ENCODE measurements around the gene TNFRSF25. TPM values are rescaled to one million over a fixed set of nuclear protein-coding genes. Genes with fewer than 3 reads are reported as not detected.
"Not testable (repeated sequence)": the region's sequence is repeated elsewhere in the genome, so short reads cannot be mapped to it uniquely, and the experiment has no call there.

Gene TNFRSF25
- total and polyA plus RNA-seq, 2 of the 8 experiments (the other 6 are each of a cell fraction or from before 2014, with no cell fraction given), result 10.7 to 19.5 TPM

GRCh38 chr1:6494627-6495026, 28.7 kb upstream of the TNFRSF25 start (continued):
- TF ChIP-seq SAP30 (IDR thresholded peaks at IDR 0.05; ENCODE audit: insufficient read depth, insufficient replicate concordance, low read length) (no peak), CHD1 (IDR thresholded peaks at IDR 0.05; ENCODE audit: low read depth, low read length) (no peak), SP2 (IDR thresholded peaks at IDR 0.05; ENCODE audit: low read length) (no peak)

GRCh38 chr1:6493834-6494223, 27.9 kb upstream of the TNFRSF25 start:
- not testable (repeated sequence) for H2AFZ ChIP-seq (ENCODE audit: low read length); H2AK5ac ChIP-seq (ENCODE audit: low read depth, low read length); H3K27ac ChIP-seq (ENCODE audit: low read depth, low read length); H3K9me3 ChIP-seq (ENCODE audit: insufficient read depth in 2 of 2, low read depth in 1 of 2, low read length in 1 of 2); H4K5ac ChIP-seq (ENCODE audit: insufficient read length, low read depth, low read length); H2BK12ac ChIP-seq (ENCODE audit: low read depth, low read length); H3K18ac ChIP-seq (ENCODE audit: extremely low read depth, low read length); H3K4me2 ChIP-seq (ENCODE audit: insufficient read depth in 1 of 2, low read depth in 2 of 2, low read length in 2 of 2); H4K91ac ChIP-seq (replicated peaks; ENCODE audit: insufficient read length, low read length); H3K79me1 ChIP-seq (ENCODE audit: low read depth, low read length); H4K20me1 ChIP-seq (replicated peaks in 1 of 2; ENCODE audit: control insufficient read depth in 1 of 2, insufficient read depth in 2 of 2, low read length in 2 of 2); H2BK15ac ChIP-seq (ENCODE audit: low read length); H3K79me2 ChIP-seq (ENCODE audit: control insufficient read depth in 1 of 2, insufficient read depth in 2 of 2, low read length in 2 of 2); H3K56ac ChIP-seq (replicated peaks; ENCODE audit: insufficient read length, low read depth, low read length); H3K9ac ChIP-seq (replicated peaks in 1 of 4; ENCODE audit: extremely low read depth in 1 of 4, low read depth in 3 of 4, low read length in 3 of 4); H3K4ac ChIP-seq (replicated peaks; ENCODE audit: insufficient read length, low read depth, low read length); H3K14ac ChIP-seq (ENCODE audit: insufficient read length); FAIRE-seq; H3K23ac ChIP-seq (ENCODE audit: insufficient read length); H3K4me3 ChIP-seq (ENCODE audit: extremely low read depth in 1 of 4, insufficient read depth in 2 of 4, low read depth in 3 of 4, low read length in 4 of 4); H4K8ac ChIP-seq (ENCODE audit: extremely low read depth, insufficient read depth, low read length); H2BK5ac ChIP-seq (ENCODE audit: low read depth, low read length); DNase-seq (ENCODE audit: low read depth in 1 of 2, low spot score in 2 of 2); H3K36me3 ChIP-seq (ENCODE audit: control insufficient read depth in 2 of 4, insufficient read depth in 4 of 4, low read length in 3 of 4); H2BK20ac ChIP-seq (ENCODE audit: low read length); H2BK120ac ChIP-seq (replicated peaks; ENCODE audit: low read depth, low read length)
- ChIA-PET POLR2A (ENCODE audit: partially characterized antibody) (interaction anchor here (1.9 kb wide), 1 partner anchor 11 kb away, joined by 4 read pairs; no protein-coding TSS in a partner anchor), CTCF (ENCODE audit: partially characterized antibody) (interaction anchor here (0.8 to 12.0 kb wide), 5 partner anchors 10 to 49 kb away, joined by 3 to 168 read pairs (median 48); no protein-coding TSS in a partner anchor)
- H3K4me1 ChIP-seq (replicated peaks in 1 of 4; ENCODE audit: control insufficient read depth in 3 of 4, insufficient read depth in 4 of 4, low read length in 3 of 4), result peaks cover 0 to 41% (median 23%) of the 10 kb centered on the region in 4 experiments; a peak in 6 of 7 replicates
- peaks cover 20% of the 10 kb centered on the region; the same call in 1 of the 2 replicates for H3K23me2 ChIP-seq (ENCODE audit: low read depth, low read length)
- WGBS, 2 experiments (ENCODE audit: extremely low coverage in 1 of 2, insufficient coverage in 1 of 2, insufficient read length in 1 of 2, insufficient replicate concordance in 2 of 2, low coverage in 1 of 2, low lambda C conversion rate in 2 of 2, missing lambda C conversion rate in 1 of 2), result 87% methylated on average over 4 of the region's 4 CpGs; no CpG with 5 or more reads in 1 of the 2 experiments
- H3K27me3 ChIP-seq (replicated peaks in 1 of 4; ENCODE audit: control insufficient read depth in 3 of 4, extremely low read depth in 1 of 4, insufficient read depth in 3 of 4, low read length in 3 of 4), result peaks cover 0 to 27% (median 18%) of the 10 kb centered on the region in 4 experiments; a peak in 5 of 7 replicates

Measured in H1 (cell line).